H1 (cell line): ENCODE measurements around the gene CCDC88C.

Source experiments
- CHD1 ChIP-seq: IDR thresholded peaks from 2 replicates; pipeline ENCODE4 v1.6.1; 2012; ENCODE audit warnings: low read depth, low read length, improper control_type of control experiment
- CREB1 ChIP-seq: IDR thresholded peaks from 2 replicates; pipeline ENCODE4 v1.6.1; 2012; ENCODE audit warnings: inconsistent platforms
- EP300 ChIP-seq, 2 experiments: IDR thresholded peaks; 1 replicate in 1 of 2; 2 replicates in 1 of 2; pipeline ENCODE4 v1.6.1; 2011 to 2012; ENCODE audit warnings: low read depth in 2 of 2, low read length in 2 of 2, mild to moderate bottlenecking in 2 of 2, borderline replicate concordance in 1 of 2, inconsistent platforms in 1 of 2, moderate library complexity in 1 of 2
- EZH2 ChIP-seq: fragments of 200-600 bp; sonication (generic); IDR thresholded peaks from 2 replicates; pipeline ENCODE4 v1.7.1; 2012; ENCODE audit warnings: low read depth, mild to moderate bottlenecking, moderate library complexity, low read length, inconsistent platforms; ENCODE audit not compliant: severe bottlenecking
- JUN ChIP-seq: IDR thresholded peaks from 2 replicates; pipeline ENCODE4 v1.6.1; 2011; ENCODE audit warnings: low read depth, mild to moderate bottlenecking, improper control_type of control experiment, low read length
- POLR2A ChIP-seq, 2 experiments: IDR thresholded peaks; 1 replicate in 1 of 2; 2 replicates in 1 of 2; pipeline ENCODE4 v1.6.1; 2011; ENCODE audit warnings: low read depth in 2 of 2, low read length in 2 of 2, mild to moderate bottlenecking in 2 of 2; ENCODE audit errors: control extremely low read depth in 1 of 2
- SAP30 ChIP-seq: fragments of 300-600 bp; sonication (generic); IDR thresholded peaks from 2 replicates; pipeline ENCODE4 v1.7.1; 2012; ENCODE audit warnings: low read length, moderate library complexity, mild to moderate bottlenecking, inconsistent platforms; ENCODE audit not compliant: insufficient read depth, insufficient replicate concordance
- TF ChIP-seq, protein P1 (sequence below), 3 experiments: IDR thresholded peaks; 1 replicate in 2 of 3; 2 replicates in 1 of 3; pipeline versions ENCODE4 v1.5.1 to v1.6.1; 2011; ENCODE audit warnings: low read length in 3 of 3, mild to moderate bottlenecking in 3 of 3, inconsistent platforms in 2 of 3, low read depth in 1 of 3, moderate library complexity in 1 of 3; ENCODE audit not compliant: insufficient read depth in 1 of 3; ENCODE audit errors: control extremely low read depth in 1 of 3

DNA sequence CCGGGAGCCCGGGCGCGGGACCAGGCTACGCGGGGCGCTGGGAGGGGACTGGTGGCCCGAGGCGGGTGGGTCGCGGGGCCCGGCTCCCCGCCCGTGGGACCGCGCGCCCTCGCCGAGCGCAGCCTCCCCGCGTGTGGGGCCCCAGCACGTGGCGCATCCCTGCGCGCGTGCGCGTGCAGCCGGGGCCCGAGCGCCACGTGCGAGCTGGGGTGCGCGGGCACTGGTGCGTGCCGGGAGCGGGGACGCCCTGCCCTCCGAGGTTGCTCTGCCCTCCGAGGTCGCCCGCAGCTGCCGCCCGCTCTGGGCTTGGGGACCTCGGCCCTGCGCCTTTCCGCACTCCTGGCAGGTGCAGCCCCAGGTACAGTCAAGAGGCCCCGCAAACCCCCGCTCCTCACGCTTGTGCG is 365 bp upstream of the CCDC88C start:
- 0 out of 3 replicates have a peak, but pooled peaks of 1 of the 2 experiments have one; percentile 4 for TF ChIP-seq POLR2A (IDR thresholded peaks at IDR 0.05; ENCODE audit: control extremely low read depth in 1 of 2, low read depth in 2 of 2, low read length in 2 of 2)
- TF ChIP-seq EP300 (IDR thresholded peaks at IDR 0.05; ENCODE audit: borderline replicate concordance in 1 of 2, low read depth in 2 of 2, low read length in 2 of 2): no peak
- TF ChIP-seq, protein P1, sequence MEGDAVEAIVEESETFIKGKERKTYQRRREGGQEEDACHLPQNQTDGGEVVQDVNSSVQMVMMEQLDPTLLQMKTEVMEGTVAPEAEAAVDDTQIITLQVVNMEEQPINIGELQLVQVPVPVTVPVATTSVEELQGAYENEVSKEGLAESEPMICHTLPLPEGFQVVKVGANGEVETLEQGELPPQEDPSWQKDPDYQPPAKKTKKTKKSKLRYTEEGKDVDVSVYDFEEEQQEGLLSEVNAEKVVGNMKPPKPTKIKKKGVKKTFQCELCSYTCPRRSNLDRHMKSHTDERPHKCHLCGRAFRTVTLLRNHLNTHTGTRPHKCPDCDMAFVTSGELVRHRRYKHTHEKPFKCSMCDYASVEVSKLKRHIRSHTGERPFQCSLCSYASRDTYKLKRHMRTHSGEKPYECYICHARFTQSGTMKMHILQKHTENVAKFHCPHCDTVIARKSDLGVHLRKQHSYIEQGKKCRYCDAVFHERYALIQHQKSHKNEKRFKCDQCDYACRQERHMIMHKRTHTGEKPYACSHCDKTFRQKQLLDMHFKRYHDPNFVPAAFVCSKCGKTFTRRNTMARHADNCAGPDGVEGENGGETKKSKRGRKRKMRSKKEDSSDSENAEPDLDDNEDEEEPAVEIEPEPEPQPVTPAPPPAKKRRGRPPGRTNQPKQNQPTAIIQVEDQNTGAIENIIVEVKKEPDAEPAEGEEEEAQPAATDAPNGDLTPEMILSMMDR (IDR thresholded peaks at IDR 0.05; ENCODE audit: control extremely low read depth in 1 of 3, insufficient read depth in 1 of 3, low read depth in 1 of 3, low read length in 3 of 3): no peak
- no peak for TF ChIP-seq EZH2
- TF ChIP-seq SAP30: no peak
- no peak for TF ChIP-seq JUN
- TF ChIP-seq CHD1: no peak
- no peak for TF ChIP-seq CREB1
